Activated CD4-positive, alpha-beta T cell treated with anti-CD3 and anti-CD28 coated beads, Interleukin-2, amount 50 U/mL, for 16 hours (primary cell): Measurements from ENCODE around the gene FA2H.
"Not testable (repeated sequence)": the region's sequence is repeated elsewhere in the genome, so short reads cannot be mapped to it uniquely, and the experiment has no call there.

ENCODE experiments used
- DNase-seq: peaks from one replicate; pipeline ENCODE4 v3.0.0-alpha.2; 2020

Gene FA2H, protein sequence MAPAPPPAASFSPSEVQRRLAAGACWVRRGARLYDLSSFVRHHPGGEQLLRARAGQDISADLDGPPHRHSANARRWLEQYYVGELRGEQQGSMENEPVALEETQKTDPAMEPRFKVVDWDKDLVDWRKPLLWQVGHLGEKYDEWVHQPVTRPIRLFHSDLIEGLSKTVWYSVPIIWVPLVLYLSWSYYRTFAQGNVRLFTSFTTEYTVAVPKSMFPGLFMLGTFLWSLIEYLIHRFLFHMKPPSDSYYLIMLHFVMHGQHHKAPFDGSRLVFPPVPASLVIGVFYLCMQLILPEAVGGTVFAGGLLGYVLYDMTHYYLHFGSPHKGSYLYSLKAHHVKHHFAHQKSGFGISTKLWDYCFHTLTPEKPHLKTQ

DNA sequence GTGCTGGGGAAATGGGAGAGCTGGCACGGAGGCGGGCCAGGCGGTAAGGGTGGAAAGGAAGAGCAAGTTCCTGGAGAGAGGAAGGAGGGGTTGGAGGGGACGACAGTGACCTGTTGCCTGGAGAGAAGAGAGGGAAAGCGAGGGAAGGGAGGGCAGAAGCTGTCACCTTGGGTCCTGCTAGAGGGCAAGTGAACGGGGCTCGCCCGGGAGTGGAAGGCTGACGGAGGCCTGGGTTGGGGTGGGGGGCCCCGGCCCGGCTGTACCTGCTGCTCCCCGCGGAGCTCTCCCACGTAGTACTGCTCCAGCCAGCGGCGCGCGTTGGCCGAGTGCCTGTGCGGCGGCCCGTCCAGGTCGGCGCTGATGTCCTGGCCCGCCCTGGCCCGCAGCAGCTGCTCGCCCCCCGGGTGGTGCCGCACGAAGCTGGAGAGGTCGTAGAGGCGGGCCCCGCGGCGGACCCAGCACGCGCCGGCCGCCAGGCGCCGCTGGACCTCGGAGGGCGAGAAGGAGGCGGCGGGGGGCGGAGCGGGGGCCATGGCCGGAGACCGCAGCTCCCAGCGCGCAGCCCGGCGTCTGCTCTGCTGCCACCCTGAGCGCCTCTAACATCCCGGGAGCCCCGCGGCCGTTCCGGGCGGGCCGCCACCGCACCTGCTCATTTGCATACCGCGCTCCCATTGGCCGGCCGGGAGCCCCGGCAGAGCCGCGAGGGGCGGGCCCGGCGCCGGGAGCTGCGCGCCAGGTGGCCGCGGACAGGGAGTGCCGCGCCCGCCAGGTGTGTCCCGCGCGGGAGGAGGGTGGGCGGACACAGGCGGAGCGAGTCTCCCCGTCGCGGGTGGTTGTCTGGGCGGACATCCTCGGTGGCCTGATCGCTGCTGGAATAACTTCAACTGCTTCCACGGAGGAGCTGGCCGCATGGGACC lies at the start of gene FA2H:
TSS of gene FA2H (minus strand) at position 598 of the 917 bp plus-strand sequence. CDS start at position 533, 65 bp downstream.
- DNase-seq: peak; percentile 45

DNA sequence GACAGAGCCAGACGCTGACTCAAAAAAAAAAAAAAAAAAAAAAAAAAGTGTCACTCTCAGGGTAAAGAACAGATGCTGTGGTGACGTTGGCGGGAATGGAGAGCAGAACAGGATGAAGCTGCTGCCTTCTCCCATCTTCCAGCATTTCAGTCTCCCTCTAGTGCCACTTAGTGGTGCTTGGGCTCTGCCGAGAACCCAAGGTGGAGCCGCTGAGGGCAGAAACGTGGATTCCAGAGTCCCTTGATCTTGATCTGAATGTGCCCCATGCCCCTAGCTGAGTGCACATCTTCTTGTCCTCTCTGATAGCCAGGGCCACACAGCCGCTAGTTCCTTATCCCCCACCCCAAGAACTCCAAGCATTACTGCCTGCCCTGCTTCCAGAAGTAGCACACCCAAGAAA lies 43.2 kb upstream of the FA2H start:
- DNase-seq: no peak

DNA sequence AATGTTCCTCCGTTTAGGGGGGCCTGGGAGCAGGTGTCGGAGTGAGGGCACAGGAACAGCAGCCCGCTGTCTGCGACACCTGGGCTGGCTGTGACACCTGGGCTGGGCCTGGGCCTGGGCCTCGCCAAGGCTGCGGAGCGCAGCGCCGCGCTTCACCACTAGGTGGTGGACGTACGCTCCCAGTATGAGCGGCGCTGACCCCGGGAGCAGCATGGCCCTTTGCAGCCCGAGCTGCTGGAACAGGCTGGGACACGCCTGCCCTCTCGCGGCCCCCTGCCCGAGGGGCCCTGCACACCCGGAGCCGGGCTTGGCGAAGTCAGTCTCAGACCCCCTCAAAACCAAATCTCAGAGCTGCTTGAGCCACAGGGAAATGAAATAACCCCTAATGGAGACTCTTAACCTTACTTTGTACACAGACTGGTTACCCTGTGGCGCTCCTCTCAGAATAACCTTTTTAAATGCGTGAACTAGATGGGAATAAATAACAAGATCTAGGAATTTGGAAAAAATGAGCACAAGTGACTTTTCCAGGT lies 38.6 kb upstream of the FA2H start:
- DNase-seq: peak; percentile 77

DNA sequence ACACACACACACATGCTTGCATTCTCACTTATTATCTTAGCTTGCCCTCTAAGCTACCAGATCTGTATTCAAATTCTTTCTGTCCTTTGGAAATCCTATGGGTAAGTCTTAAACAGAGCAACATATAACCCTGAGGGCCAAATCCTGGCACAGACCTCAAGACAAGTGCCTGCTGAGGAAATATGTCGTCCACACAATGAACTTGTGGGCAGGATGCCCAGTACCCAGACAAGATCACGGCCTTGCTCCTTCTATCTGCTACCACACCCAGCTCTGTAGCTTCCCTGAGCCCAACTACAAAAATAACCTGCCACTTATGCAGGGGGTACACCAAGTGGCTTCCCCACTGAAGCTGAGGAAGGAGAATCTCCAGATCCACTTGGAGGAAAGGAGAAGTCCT lies 37.3 kb upstream of the FA2H start:
- no peak for DNase-seq

DNA sequence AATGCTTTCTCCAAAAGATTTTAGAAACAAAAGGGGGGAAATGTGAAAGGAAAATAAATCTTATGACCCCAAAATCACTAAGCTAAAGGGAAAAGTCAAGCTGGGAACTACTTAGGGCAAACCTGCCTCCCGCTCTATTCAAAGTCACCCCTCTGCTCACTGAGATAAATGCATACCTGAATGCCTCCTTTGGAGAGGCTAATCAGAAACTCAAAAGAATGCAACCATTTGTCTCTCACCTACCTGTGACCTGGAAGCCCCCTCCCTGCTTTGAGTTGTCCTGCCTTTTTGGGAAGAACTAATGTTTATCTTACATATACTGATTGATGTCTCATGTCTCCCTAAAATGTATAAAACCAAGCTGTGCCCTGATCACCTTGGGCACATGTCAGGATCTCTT lies 36.6 kb upstream of the FA2H start:
- DNase-seq: not testable (repeated sequence)

DNA sequence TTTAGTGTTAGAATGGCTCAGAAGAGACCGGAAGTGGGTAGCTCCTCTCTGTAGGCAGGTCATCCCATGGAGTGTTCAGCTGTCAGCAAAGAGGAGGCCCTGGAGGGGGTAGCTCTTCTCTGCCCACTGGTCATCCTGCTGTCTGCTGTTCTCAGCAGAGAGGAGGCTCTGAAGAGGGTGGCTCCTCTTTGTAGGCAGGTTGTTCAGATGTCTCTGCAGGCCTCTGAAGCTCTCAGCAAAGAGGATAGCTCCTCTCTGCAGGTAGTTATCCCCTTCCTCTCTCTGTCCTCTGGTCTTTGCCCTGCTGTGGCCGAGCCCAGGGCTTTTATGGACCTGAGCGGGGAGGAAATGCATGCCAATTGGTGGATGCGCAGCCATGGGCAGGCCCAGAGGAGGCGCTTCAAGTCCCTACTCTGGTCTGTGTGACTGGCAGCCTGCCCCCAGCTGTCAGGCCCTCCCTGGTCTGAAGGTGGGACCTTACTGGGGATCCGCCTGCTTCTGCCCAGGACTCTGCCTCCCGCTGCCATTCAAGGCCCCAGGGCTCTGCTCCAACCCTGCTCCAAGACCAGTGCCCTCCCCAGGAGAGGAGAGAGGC lies 32.5 kb upstream of the FA2H start:
- no peak for DNase-seq

DNA sequence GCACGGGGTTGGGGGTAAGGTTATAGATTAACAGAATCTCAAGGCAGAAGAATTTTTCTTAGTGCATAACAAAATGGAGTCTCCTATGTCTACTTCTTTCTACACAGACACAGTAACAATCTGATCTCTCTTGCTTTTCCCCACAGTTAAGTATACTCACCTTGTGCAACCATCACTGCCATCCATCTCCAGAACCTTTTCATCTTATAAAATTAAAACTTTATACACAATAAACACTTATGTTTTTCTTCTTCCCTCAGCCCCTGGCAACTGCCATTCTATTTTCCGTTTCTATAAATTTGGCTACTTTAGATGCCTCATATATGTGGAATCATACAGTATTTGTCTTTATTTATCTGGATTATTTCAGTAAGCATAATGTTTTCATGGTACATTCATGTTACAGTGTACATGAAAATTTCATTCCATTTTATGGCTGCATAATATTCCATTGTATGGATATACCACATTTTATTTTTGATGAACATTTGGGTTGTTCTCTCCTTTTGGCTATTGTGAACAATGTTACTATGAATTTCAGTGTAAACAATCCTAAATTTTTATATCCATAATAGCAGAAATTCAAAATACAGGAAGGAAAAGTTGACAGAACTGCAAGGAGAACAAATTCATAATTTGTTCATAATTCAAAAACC lies 25.7 kb upstream of the FA2H start:
- DNase-seq: no peak

DNA sequence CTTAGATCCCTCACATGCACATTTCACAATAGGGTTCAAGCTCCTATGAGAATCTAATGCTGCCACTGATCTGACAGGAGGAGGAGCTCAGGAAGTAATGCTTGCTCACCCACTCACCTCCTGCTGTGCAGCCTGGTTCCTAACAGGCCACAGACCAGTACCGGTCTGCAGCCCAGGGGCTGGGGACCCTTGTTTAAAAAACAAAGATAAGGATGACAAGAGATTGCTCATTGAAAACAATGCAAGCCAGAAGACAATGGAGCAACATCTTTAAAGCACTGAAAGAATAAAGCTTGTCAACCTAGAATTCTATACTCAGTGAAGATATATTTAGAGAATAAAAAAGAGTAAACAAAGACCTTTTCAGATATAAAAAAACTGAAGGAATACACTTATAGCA lies 22.8 kb upstream of the FA2H start:
- DNase-seq: no peak

DNA sequence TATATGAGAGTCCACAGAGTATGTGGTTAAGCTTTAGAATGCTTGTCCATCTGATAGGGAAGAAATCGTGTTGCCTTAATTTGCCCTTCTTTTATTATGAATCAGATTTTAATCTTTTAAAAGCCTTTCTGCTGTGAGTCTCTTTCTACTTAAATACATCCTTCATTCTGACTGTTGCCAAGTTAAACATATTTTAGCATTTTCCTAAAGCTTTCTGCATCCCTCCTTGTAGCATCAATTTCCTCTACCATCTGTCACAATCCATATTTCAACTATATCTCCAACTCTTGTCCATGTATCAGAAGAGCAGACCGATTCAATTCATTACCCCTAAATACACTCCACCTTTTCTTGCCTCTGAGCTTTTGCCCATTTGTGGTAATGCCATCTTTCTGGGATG lies 20.5 kb upstream of the FA2H start:
- no peak for DNase-seq

DNA sequence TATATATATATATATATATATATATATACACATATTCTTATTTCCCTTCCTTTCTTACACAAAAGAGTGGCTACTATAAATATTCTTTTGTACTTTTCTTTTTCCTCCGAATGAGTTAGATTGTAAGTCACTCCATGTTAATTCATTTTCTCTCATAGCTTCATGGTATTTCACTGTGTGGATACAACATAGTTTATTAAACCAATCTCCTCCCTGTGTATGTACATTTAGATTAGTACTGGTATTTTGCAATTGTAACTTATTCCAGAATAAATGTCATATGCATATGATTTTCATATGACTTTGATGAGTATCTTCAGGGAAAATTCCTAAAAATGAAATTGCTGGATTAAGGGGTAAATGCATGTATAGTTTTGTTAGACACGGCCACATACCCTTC lies 20.0 kb upstream of the FA2H start:
- DNase-seq: no peak

DNA sequence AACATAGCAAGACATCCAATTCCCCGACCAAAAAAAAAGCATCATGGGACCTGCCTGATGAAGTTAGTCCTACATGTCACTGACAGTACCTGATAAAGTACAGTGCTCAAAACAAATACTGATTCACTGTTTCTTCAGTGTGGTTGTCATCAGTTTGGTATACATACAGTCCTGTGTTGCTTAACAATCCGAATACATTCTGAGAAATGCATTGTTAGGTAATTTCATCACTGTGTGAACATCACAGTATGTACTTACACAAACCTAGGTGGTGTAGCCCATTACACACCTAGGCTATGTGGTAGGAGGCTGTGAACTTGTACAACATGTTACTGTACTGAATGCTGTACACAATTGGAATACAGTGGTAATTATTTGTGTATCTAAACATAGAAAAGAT lies 19.0 kb upstream of the FA2H start:
- DNase-seq: no peak

DNA sequence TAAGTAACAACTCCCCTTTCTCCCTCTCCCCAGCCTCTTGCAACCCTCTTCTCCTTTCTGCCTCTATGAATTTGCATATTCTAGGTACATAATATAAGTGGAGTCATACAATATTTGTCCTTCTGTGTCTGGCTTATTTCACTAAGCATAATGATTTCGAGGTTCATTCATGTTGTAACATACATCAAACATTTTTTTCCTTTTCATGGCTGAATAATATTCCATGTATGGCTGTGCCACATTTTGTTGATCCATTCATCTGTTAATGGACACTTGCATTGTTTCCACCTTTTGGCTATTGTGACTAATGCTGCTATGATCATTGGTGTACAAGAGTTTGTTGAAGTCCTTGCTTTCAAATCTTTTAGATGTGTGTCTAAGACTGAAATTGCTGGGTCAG lies 17.6 kb upstream of the FA2H start:
- no peak for DNase-seq

DNA sequence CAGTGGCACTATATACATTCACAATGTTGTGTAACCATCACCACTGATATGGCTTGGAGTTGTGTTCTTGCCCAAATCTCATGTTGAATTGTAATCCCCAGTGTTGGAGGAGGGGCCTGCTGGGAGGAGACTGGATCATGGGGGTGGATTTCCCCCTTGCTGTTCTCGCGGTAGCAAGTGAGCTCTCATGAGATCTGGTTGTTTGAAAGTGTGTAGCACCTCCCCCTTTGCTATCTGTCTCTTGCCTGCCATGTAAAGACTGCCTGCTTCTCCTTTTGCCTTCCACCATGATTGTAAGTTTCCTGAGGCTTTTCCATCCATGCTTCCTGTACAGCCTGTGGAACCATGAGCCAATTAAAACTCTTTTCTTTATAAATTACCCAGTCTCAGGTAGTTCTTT lies 17.1 kb upstream of the FA2H start:
- DNase-seq: not testable (repeated sequence)

DNA sequence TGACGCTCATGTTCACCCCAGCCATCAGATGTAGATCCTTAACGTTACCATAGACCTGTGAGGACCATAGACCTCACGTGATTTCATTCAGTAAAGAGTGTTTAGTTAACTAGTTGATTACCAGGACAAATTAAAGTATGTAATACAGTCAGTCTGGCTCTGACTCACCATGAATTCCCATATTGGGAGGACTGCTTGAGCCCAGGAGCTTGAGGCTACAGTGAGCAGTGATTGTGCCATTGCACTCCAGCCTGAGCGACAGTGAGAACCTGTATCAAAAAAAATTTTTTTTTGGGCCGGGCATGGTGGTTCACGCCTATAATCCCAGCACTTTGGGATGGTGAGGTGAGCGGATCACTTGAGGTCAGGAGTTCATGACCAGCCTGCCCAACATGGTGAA lies 13.5 kb upstream of the FA2H start:
- no peak for DNase-seq

DNA sequence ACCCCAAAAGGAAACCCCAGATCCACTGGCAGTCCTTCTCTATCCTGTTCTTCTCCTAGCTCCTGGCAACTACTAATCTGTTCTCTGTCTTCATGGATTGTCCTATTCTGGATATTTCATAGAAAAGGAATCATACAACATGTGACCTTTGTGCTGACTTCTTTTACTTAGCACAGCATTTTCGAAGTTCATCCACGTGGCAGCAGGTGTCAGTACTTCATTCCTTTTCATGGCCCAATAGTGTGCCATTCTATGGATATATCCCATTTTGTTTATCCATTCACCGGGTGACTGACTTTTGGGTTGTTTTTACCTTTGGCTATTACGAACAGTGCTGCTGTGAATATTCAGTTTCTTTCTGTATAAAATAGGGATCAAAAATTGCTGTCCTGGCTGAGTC lies 10.4 kb upstream of the FA2H start:
- no peak for DNase-seq

DNA sequence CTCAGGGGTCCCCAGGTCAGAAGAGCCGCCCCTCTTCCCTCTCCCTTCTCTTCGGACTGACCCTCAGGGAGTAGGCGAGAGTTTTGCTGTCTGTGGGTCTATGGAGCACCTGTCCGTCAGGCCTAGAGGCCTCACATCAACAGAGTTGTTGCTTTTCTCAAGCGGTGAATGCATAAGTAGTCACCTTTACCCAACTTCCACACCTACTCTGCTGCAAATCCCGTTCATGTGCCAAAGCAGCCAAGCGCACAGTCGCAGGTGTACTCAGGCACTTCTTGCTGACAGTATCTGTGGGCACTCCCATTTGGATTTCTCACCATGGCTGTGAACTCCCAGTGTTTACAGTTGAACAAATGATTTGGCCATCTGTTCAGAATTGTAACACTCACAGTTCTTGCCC lies 4.0 kb upstream of the FA2H start:
- DNase-seq: no peak

DNA sequence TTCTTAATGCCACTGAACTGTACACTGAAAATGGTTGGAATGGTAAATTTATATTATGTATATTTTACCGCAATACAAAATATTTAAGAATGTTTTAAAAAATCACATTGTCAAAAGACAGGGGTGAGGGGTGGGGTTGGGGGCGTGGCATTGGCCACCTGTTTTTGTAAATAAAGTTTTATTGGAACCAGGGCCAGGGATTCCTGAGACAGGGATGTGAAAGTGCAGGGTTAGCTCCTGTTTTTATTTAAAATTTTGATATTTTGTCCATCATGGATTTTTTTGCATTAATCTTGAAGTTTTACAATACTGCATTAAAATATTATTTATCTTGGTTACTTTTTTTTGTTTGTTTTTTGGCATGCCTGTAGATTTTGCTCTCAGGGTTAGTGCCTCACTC lies 2.3 kb upstream of the FA2H start:
- no peak for DNase-seq

DNA sequence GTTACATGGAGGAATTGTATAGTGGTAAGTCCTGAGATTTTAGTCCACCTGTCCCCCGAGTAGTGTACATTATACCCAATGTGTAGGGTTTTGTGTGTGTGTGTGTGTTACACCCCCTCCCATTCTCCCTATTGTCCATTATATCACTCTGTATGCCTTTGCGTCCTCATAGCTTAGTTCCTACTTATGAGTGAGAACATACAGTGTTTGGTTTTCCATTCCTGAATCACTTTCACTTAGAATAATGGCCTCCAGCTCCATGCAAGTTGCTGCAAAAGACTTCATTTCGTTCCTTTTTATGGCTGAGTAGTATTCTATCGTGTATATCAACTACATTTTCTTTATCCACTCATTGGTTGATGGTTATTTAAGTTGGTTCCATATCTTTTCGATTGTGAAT lies 635 bp upstream of the FA2H start:
- DNase-seq: no peak

DNA sequence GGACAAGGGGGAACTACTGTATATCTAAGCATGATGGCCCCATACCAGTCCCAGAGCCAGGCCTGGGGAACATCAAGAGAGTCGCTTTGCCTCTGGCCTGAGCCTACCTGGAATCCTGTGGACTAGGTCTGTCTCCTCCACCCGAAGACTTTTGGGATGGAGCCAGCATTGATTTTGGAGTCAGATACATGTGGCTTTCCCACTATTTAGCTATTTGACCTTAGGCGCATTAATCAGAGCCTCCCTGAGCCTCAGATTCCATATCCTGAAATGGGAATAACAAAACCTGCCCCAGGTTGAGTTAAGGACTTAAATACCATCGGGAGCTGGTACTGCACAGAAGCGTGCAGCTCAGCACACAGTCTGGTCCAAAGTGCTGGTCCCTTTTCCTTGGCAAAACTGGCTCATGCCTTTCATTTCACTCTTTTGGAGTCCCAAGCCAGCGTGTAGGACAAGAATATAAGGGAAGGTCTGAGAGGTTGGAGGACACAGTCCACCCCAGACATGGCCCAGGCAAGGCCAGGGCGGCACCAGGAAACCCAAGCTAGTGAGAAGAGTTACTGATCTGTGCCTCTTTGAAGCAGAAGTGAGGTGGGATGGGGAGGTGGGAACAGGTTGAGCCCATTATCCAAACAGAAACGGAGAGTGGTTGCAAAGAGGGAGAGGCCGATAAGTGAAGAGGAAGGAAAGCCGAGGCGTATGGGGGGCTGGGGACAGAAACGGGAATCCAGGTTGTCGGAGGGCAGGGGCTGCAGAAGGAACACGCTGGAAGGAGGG lies 986 bp downstream of the FA2H start:
- no peak for DNase-seq

DNA sequence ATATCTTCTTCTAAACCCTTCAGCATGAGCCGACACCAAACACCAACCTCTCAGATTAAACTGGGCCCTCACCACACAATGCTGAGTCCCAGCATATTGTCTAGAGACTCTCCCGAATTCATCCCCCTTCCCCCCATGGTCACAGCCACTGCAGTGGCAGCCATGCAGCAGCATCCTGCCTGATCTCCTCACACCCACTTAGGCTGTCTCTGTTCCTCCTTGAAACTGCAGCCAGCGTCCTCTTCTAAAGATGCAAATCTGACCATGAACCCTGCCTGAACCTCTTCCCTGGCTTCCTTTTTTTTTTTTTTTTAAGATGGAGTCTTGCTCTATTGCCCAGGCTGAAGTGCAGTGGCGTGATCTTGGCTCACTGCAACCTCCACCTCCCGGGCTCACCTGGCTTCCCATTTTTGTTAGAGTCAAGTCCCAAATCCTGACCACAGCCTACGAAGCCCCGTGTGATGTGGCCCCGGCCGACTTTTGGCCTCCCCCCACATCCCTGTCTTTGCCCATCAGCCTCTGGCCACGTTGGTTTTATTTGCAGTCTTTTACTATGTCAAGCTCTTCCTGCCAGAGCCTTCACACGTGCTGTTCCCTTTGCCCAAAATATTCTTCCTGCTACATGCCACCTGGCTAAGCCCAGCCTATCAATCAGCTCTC lies 2.8 kb downstream of the FA2H start:
- DNase-seq: no peak

DNA sequence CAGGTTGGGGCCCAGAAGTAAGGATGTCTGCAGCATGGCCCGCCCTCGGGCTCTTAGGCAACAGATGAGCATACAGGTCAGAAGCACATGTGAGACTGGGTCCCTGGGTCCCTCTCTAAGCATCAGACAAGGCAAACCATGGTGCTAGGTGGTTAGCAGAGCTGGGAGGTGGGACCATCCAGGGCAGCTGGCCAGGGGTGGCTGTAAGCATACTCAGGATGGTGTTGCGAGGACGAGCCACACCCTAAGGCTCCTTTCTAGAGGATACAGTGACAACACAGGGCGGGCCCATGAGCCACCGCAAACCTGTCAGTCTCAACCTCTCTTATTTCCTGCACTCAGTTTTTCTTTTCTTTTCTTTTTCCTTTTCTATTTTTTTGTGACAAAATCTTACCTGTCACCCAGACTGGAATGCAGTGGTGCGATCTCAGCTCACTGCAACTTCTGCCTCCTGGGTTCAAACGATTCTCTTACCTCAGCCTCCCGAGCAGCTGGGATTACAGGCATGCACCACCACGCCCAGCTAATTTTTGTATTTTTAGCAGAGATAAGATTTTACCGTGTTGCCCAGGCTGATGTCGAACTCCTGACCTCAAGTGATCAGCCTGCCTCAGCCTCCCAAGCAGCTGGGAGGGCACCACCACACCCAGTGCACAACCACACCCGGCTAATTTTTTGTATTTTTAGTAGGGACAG lies 3.6 kb downstream of the FA2H start:
- DNase-seq: no peak
